Panc1 (cell line): ENCODE data around the gene BBS1. TPM values are rescaled to one million over a fixed set of nuclear protein-coding genes. Genes with fewer than 3 reads are reported as not detected.

Experiments used
- ATAC-seq: fragments of 200-7000 bp; cut with Tn5 transposase; 2 replicates; pipeline ENCODE4 v1.9.1; 2020; ENCODE audit warnings: mild to moderate bottlenecking, moderate library complexity
- BruUV-seq: library from RNA; stranded (reverse); fragments of 400-500 nt; replicated peaks from 2 replicates; lab custom pipeline; 2021; lab: Mats Ljungman, UMichigan
- CTCF ChIA-PET: fragments of 300-600 bp; sonication (Branson Sonifier 250); formaldehyde crosslinking; loops from one replicate; lab custom pipeline; 2022; ENCODE audit warnings: antibody characterized with exemption; lab: Charles Lee
- POLR2A ChIA-PET: fragments of 300-600 bp; sonication (Branson Sonifier 250); formaldehyde crosslinking; loops from one replicate; lab custom pipeline; 2022; ENCODE audit warnings: antibody characterized with exemption; lab: Charles Lee
- DNase-seq: peaks from one replicate; pipeline ENCODE4 v3.0.0-alpha.2; 2010; ENCODE audit warnings: low read depth, low spot score
- H3K27ac ChIP-seq: 2 replicates; pipeline ENCODE4 v1.5.1; 2011; ENCODE audit warnings: mild to moderate bottlenecking, low read length, inconsistent platforms
- H3K27me3 ChIP-seq: fragments of 200-500 bp; sonication (Bioruptor generic); 2 replicates; pipeline ENCODE4 v1.6.0; 2014; ENCODE audit warnings: low read length, inconsistent platforms; ENCODE audit not compliant: control insufficient read depth, insufficient read depth
- H3K36me3 ChIP-seq: fragments of 200-500 bp; sonication (Bioruptor generic); 2 replicates; pipeline ENCODE4 v1.5.1; 2014; ENCODE audit warnings: inconsistent platforms, mild to moderate bottlenecking, low read length, moderate library complexity; ENCODE audit not compliant: control insufficient read depth, insufficient read depth
- H3K4me1 ChIP-seq: 2 replicates; pipeline ENCODE4 v1.5.1; 2011; ENCODE audit warnings: inconsistent platforms, mild to moderate bottlenecking, low read length, moderate library complexity; ENCODE audit not compliant: control insufficient read depth, insufficient read depth
- H3K4me3 ChIP-seq, 2 experiments: 2 replicates each; pipeline ENCODE4 v1.5.1; 2011 to 2012; ENCODE audit warnings: low read depth in 2 of 2, low read length in 2 of 2, mild to moderate bottlenecking in 2 of 2, inconsistent platforms in 1 of 2, moderate library complexity in 1 of 2
- H3K9me3 ChIP-seq: fragments of 200-500 bp; sonication (Bioruptor generic); 2 replicates; pipeline ENCODE4 v1.5.1; 2014; ENCODE audit warnings: low read depth, mild to moderate bottlenecking, inconsistent platforms, low read length, moderate library complexity; ENCODE audit not compliant: control insufficient read depth, insufficient read depth
- POLR2AphosphoS5 ChIP-seq: IDR thresholded peaks from 2 replicates; pipeline ENCODE4 v1.6.1; 2012; ENCODE audit warnings: mild to moderate bottlenecking, low read depth, low read length, moderate library complexity
- SIN3A ChIP-seq: IDR thresholded peaks from 2 replicates; pipeline ENCODE4 v1.6.1; 2012; ENCODE audit warnings: low read depth, mild to moderate bottlenecking, low read length, moderate library complexity, borderline replicate concordance; ENCODE audit not compliant: insufficient read depth
- TCF7L2 ChIP-seq: IDR thresholded peaks from 2 replicates; pipeline ENCODE4 v1.6.1; 2011; ENCODE audit warnings: mild to moderate bottlenecking, low read depth, low read length, inconsistent platforms
- in situ Hi-C: cut with HindIII; loops from 2 replicates; pipeline ENCODE4 v1.10.0; 2016; ENCODE audit warnings: low sequenced_read_pairs, low pct_unique_long_range_greater_than_20kb
- intact Hi-C: fragments of 100-400 bp; cut with micrococcal nuclease; formaldehyde crosslinking; loops from one replicate; pipeline ENCODE4 v1.10.0; 2022; ENCODE audit not compliant: unreplicated experiment
- total RNA-seq: library from RNA; stranded (reverse); gene quantifications from one replicate; pipeline ENCODE4 v1.2.1, GENCODE V29; 2021; ENCODE audit not compliant: unreplicated experiment
- TF ChIP-seq, protein P1 (sequence below): fragments of 450-650 bp; IDR thresholded peaks from 2 replicates; pipeline ENCODE4 v1.5.1; 2017; ENCODE audit warnings: mild to moderate bottlenecking
- TF ChIP-seq, protein P2 (sequence below), 2 experiments: IDR thresholded peaks; 2 replicates each; pipeline ENCODE4 v1.6.1; 2011 to 2012; ENCODE audit warnings: low read depth in 2 of 2, control low read depth in 1 of 2, low read length in 1 of 2, mild to moderate bottlenecking in 1 of 2, moderate library complexity in 1 of 2; ENCODE audit not compliant: insufficient read depth in 1 of 2

The BBS1 gene
- total RNA-seq, 1 experiment from 2014 or later: 26.9 TPM

GRCh38 chr11:66495401-66495854 is 15.0 kb upstream of the BBS1 start:
- Histone ChIP-seq H3K27me3 (no peaks in the 10 kb centered on the region), H3K4me1 (no peaks in the 10 kb centered on the region), H3K9me3 (no peaks in the 10 kb centered on the region), H3K4me3 (no peak overlapping the region), H3K36me3 (peaks cover 5% of the 10 kb centered on the region; the same call in 1 of the 2 replicates), H3K27ac (no peak overlapping the region)
- ATAC-seq (peak; percentile 31; the same call in 1 of the 2 replicates), DNase-seq (no peak)
- in situ Hi-C loops: no loop called here
- ChIA-PET POLR2A (no interaction called here), CTCF (interaction anchor here (0.6 kb wide), 1 partner anchor 29 kb away, joined by 5 read pairs; the partner anchor contains the start of gene PELI3)
- intact Hi-C loops: no loop called here
- TF ChIP-seq, protein P1, sequence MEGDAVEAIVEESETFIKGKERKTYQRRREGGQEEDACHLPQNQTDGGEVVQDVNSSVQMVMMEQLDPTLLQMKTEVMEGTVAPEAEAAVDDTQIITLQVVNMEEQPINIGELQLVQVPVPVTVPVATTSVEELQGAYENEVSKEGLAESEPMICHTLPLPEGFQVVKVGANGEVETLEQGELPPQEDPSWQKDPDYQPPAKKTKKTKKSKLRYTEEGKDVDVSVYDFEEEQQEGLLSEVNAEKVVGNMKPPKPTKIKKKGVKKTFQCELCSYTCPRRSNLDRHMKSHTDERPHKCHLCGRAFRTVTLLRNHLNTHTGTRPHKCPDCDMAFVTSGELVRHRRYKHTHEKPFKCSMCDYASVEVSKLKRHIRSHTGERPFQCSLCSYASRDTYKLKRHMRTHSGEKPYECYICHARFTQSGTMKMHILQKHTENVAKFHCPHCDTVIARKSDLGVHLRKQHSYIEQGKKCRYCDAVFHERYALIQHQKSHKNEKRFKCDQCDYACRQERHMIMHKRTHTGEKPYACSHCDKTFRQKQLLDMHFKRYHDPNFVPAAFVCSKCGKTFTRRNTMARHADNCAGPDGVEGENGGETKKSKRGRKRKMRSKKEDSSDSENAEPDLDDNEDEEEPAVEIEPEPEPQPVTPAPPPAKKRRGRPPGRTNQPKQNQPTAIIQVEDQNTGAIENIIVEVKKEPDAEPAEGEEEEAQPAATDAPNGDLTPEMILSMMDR: no peak; the same call in 1 of the 2 replicates
- TF ChIP-seq, protein P2, sequence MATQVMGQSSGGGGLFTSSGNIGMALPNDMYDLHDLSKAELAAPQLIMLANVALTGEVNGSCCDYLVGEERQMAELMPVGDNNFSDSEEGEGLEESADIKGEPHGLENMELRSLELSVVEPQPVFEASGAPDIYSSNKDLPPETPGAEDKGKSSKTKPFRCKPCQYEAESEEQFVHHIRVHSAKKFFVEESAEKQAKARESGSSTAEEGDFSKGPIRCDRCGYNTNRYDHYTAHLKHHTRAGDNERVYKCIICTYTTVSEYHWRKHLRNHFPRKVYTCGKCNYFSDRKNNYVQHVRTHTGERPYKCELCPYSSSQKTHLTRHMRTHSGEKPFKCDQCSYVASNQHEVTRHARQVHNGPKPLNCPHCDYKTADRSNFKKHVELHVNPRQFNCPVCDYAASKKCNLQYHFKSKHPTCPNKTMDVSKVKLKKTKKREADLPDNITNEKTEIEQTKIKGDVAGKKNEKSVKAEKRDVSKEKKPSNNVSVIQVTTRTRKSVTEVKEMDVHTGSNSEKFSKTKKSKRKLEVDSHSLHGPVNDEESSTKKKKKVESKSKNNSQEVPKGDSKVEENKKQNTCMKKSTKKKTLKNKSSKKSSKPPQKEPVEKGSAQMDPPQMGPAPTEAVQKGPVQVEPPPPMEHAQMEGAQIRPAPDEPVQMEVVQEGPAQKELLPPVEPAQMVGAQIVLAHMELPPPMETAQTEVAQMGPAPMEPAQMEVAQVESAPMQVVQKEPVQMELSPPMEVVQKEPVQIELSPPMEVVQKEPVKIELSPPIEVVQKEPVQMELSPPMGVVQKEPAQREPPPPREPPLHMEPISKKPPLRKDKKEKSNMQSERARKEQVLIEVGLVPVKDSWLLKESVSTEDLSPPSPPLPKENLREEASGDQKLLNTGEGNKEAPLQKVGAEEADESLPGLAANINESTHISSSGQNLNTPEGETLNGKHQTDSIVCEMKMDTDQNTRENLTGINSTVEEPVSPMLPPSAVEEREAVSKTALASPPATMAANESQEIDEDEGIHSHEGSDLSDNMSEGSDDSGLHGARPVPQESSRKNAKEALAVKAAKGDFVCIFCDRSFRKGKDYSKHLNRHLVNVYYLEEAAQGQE (IDR thresholded peaks at IDR 0.05; ENCODE audit: insufficient read depth in 1 of 2, low read depth in 2 of 2, low read length in 1 of 2): no peak
- TF ChIP-seq POLR2AphosphoS5: no peak
- BruUV-seq: no TSS peak

GRCh38 chr11:66497206-66497605 is 13.2 kb upstream of the BBS1 start:
- no TSS peak for BruUV-seq
- TF ChIP-seq SIN3A (no peak), TCF7L2 (no peak), POLR2AphosphoS5 (no peak)
- TF ChIP-seq, protein P2 (IDR thresholded peaks at IDR 0.05; ENCODE audit: insufficient read depth in 1 of 2, low read depth in 2 of 2, low read length in 1 of 2): no peak
- TF ChIP-seq, protein P1: no peak
- Histone ChIP-seq H3K36me3 (peaks cover 5% of the 10 kb centered on the region; the same call in 1 of the 2 replicates), H3K27ac (no peak overlapping the region), H3K9me3 (no peaks in the 10 kb centered on the region), H3K4me3 (no peak overlapping the region), H3K27me3 (no peaks in the 10 kb centered on the region), H3K4me1 (no peaks in the 10 kb centered on the region)
- ATAC-seq (no peak), DNase-seq (no peak)
- in situ Hi-C loops (no loop called here), intact Hi-C loops (no loop called here)
- ChIA-PET POLR2A (no interaction called here), CTCF (no interaction called here)
